ENCODE results near the gene GFOD1.
A peak's percentile ranks its signal among the peaks of the same experiment; 100 is the strongest.
"Not testable (repeated sequence)": the region's sequence is repeated elsewhere in the genome, so short reads cannot be mapped to it uniquely, and the experiment has no call there.

Gene GFOD1

DNA sequence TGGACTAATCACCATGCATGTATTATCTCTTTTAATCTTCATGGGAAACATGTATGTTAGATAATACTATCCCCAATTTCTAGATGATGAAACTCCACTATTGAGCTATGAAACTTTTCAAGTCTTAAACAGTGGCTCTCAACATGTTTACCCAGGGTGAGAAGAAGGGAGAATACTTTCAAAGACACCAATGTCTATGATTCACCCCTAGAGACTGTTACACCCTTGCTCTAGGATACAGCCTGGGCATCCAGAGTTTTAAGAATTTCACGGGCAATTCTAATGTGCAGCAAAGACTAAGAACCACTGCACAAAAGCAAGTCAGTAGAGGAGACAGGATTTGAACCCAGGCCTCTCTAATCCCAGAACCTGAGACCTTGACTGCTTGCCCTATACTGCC is 47.8 kb downstream of the GFOD1 start:
- no peak overlapping the region for H3K4me2 ChIP-seq
- no peak overlapping the region for H3K27ac ChIP-seq
- no peak overlapping the region for H3K9ac ChIP-seq
- H3K4me3 ChIP-seq: no peak overlapping the region
- H3K36me3 ChIP-seq: peaks cover 0 to 6% (median 0%) of the 10 kb centered on the region in 11 experiments; a peak in 3 of 22 replicates
- peaks cover 0 to 1% (median 0%) of the 10 kb centered on the region in 11 experiments; a peak in 2 of 22 replicates for H4K20me1 ChIP-seq
- TF ChIP-seq Cebpa-rat (IDR thresholded peaks at IDR 0.05): no peak
- peaks cover 2 to 13% (median 6%) of the 10 kb centered on the region in 11 experiments; a peak in 21 of 22 replicates for H3K9me3 ChIP-seq (replicated peaks in 1 of 11)
- no peaks in the 10 kb centered on the region for H3K27me3 ChIP-seq
- H3K4me1 ChIP-seq: peaks cover under 1 to 5% (median 2%) of the 10 kb centered on the region in 10 experiments; a peak in 17 of 20 replicates

DNA sequence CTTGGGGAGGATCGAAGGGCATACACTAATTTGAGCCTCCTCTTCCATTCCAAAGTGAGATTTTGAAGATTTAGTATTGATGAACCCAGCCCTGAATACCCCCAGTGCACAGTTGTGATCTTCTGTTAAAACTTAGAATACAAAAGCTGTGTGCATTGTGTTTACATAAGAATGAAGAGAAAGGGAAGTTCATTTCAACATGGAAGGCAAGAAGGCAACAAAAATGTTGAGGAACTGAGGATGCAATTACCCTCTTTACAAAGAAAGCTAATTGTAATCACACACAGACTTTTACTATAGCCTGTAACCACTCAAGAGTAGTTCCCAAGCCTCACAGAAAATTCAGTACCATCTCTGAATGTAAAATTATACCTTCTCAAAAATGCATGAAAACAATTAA is 49.3 kb downstream of the GFOD1 start:
- no peak overlapping the region for H3K9ac ChIP-seq
- no peak overlapping the region for H3K27ac ChIP-seq
- H3K4me2 ChIP-seq: no peak overlapping the region
- H4K20me1 ChIP-seq: no peaks in the 10 kb centered on the region; a peak in 2 of 22 replicates
- H3K4me3 ChIP-seq: no peak overlapping the region
- no peak for TF ChIP-seq Cebpa-rat (IDR thresholded peaks at IDR 0.05)
- peaks cover 0 to 4% (median 0%) of the 10 kb centered on the region in 11 experiments; a peak in 3 of 22 replicates for H3K36me3 ChIP-seq
- peaks cover 8 to 23% (median 13%) of the 10 kb centered on the region in 11 experiments; a peak in 21 of 22 replicates for H3K9me3 ChIP-seq (replicated peaks in 1 of 11)
- H3K27me3 ChIP-seq: no peaks in the 10 kb centered on the region
- peaks cover 0 to 3% (median 0%) of the 10 kb centered on the region in 10 experiments; a peak in 3 of 20 replicates for H3K4me1 ChIP-seq

DNA sequence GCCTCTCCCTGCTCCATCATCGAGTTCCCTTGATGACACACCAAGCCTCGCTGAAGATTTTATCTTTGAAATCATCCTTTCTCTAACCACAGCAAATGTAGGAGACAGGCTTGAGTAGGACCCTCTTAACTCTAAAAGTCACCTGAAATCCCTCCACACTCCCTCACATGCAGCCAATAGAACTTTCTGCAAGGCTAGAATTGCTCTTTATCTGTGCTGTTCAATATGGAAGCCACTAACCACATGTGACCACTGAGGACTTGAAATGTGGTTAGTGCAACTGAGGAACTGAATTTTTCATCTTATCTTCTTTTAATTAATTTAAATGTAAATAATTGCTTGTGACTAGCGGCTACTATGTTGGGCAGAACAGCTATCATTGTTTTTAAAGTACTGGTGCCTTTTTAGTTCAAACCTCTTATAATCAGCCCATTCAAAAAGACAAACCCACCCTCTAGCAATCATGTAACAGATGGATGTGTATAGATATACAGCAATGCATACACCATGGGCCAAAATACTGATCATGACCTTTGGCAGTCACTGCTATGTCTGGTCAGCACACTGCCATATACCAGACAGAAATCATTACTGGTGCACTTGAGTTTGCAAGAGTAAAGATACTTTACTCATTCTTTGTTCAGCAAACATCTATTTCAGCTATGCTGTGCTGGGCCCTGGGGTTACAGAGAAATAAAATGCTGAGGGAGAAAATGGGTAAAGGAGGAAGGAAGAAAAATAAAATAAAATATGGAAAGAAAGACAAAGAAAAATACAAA is 50.0 kb downstream of the GFOD1 start:
- Histone ChIP-seq H3K27ac (no peak overlapping the region), H4K20me1 (peaks cover 0 to 2% (median 0%) of the 10 kb centered on the region in 11 experiments; a peak in 4 of 22 replicates), H3K4me2 (no peak overlapping the region), H3K4me3 (no peak overlapping the region), H3K9ac (no peak overlapping the region), H3K4me1 (peaks cover 0 to 10% (median 0%) of the 10 kb centered on the region in 10 experiments; a peak in 6 of 20 replicates), H3K36me3 (no peaks in the 10 kb centered on the region; a peak in 2 of 22 replicates), H3K9me3 (replicated peaks in 1 of 11) (peaks cover 8 to 23% (median 13%) of the 10 kb centered on the region in 11 experiments; a peak in 21 of 22 replicates), H3K27me3 (no peaks in the 10 kb centered on the region)
- TF ChIP-seq Cebpa-rat (IDR thresholded peaks at IDR 0.05): no peak

DNA sequence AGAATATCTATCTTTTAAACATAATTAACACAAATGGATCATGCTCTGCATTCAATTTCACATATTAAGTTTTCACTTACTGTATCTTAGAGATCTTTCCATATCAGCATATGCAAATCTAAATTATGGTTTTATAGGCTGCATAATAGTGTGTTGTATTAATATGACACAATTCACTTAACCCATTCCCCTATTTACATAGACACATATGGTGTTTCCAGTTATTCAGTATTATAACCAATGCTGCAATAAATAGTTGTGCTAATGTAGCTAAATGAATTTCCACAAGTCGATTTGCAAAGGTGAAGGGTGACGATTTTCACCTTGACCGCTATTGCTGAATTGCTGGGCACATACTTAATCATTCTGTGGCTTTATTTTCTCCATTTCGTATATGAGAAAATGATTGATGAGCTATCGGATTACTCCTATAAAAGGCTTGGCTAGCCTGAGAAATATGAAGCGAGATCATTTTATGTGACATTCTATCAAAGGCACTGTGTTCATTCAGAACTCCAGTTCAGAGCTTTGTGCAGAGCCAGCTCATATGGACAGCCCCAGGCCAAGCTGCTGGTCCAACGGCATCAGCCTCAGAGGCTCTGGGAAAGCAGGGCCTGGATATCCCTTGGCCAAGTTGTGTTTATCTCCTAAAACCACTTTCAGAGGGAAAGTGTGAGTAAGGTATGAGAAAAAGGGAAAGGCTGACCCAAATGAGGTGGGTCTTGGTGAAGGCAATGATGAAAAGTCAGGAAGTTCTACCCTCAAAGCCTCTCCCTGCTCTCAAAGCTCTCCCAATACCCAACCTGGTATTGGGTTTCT is 50.8 kb downstream of the GFOD1 start:
- H3K36me3 ChIP-seq: no peaks in the 10 kb centered on the region; a peak in 2 of 22 replicates
- no peak overlapping the region for H3K9ac ChIP-seq
- H3K27ac ChIP-seq: no peak overlapping the region
- no peak for TF ChIP-seq Cebpa-rat (IDR thresholded peaks at IDR 0.05)
- peaks cover 0 to 12% (median 0%) of the 10 kb centered on the region in 10 experiments; a peak in 6 of 20 replicates for H3K4me1 ChIP-seq
- H3K9me3 ChIP-seq (replicated peaks in 1 of 11): peaks cover 8 to 23% (median 13%) of the 10 kb centered on the region in 11 experiments; a peak in 21 of 22 replicates
- H3K4me2 ChIP-seq: peak overlapping the region in 1 of 11 experiments; percentile 3; a peak in 1 of 22 replicates
- H3K27me3 ChIP-seq: no peaks in the 10 kb centered on the region
- H4K20me1 ChIP-seq: peaks cover 0 to 7% (median 0%) of the 10 kb centered on the region in 11 experiments; a peak in 4 of 22 replicates
- no peak overlapping the region for H3K4me3 ChIP-seq

DNA sequence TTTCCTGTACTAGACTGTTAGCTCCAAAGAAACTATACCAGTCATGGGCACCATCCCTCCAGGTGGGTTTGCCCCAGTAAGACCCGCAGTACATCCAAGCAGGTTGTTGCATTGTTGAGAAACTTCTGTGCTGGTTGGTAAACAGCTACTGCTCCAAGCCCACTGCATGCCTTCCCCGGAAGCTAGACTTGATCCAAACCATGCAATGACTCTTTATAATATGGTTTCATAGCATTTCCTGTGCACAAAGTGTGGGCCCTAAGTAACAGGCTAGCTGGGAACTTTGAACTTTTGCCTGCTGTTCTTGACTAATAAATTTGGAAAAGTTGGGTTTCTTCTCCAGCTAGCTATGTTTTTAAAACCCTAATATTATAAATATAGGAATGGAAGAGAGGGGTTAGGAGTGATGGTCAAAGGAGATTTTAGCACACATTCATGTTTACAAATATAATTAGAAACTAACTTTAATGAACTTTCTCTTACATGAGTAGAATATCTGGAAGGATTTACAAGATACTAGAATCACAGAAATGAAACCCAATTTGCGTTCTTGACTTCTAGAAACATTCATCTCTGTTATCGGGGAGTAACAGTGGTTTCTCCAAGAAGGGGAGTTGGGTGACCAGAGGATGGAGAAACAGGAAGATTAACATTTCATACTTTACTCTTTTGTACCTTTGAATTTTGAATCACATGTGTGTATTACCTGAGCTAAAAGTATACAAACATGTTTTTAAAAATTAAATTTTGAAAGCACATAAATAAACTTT is 51.7 kb downstream of the GFOD1 start:
- Histone ChIP-seq H3K27me3 (no peaks in the 10 kb centered on the region), H4K20me1 (peaks cover 0 to 9% (median 0%) of the 10 kb centered on the region in 11 experiments; a peak in 5 of 22 replicates), H3K4me1 (peaks cover 0 to 12% (median 0%) of the 10 kb centered on the region in 10 experiments; a peak in 7 of 20 replicates), H3K4me3 (no peak overlapping the region), H3K36me3 (no peaks in the 10 kb centered on the region; a peak in 2 of 22 replicates), H3K9me3 (replicated peaks in 1 of 11) (peaks cover 8 to 23% (median 13%) of the 10 kb centered on the region in 11 experiments; a peak in 21 of 22 replicates), H3K4me2 (peak overlapping the region in 1 of 11 experiments; percentile 3; a peak in 1 of 22 replicates), H3K9ac (no peak overlapping the region), H3K27ac (no peak overlapping the region)
- TF ChIP-seq Cebpa-rat (IDR thresholded peaks at IDR 0.05): no peak

DNA sequence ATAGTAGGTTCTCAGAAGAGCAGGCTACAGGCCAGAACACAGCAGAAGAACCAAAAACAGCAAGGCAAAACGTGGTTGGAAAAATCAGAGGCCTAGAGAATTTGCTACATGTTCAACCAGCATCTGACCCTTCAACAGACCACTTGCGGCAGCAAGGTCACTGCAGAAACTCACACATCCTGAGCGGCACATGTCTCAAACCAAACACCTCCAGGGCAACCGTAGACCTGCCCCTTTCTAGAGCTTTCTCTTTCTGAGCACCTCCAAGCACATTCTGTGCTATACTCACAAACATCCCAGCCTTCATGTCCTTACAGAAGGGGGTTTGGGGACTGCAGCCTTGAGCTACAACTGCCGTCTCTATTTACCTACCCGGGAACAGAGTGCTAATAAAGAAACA is 52.6 kb downstream of the GFOD1 start:
- Histone ChIP-seq H3K36me3 (no peaks in the 10 kb centered on the region; a peak in 2 of 22 replicates), H4K20me1 (peaks cover 0 to 17% (median 0%) of the 10 kb centered on the region in 11 experiments; a peak in 6 of 22 replicates), H3K4me2 (no peak overlapping the region), H3K27ac (no peak overlapping the region), H3K4me1 (peaks cover 0 to 19% (median 1%) of the 10 kb centered on the region in 10 experiments; a peak in 9 of 20 replicates), H3K9ac (no peak overlapping the region), H3K27me3 (no peaks in the 10 kb centered on the region), H3K4me3 (no peak overlapping the region), H3K9me3 (replicated peaks in 1 of 11) (peaks cover 8 to 23% (median 13%) of the 10 kb centered on the region in 11 experiments; a peak in 21 of 22 replicates)
- no peak for TF ChIP-seq Cebpa-rat (IDR thresholded peaks at IDR 0.05)

DNA sequence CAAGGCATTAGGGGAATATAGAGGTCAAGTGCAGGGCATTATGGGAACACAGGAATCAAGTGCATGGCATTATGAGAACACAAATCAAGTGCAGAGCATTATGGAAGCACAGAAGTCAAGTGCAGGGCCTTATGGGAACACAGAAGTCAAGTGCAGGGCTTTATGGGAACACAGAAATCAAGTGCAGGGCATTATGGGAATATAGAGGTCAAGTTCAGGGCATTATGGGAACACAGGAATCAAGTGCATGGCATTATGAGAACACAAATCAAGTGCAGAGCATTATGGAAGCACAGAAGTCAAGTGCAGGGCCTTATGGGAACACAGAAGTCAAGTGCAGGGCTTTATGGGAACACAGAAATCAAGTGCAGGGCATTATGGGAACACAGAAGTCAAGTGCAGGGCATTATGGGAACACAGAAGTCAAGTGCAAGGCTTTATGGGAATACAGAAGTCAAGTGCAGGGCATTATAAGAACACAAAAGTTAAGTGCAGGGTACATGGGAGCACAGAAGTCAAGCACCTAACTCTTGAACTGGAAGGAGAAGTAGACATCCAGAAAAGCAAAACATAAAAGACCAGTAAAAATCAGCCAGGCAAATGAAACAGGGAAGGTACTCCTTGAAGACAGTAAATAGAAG is 53.1 kb downstream of the GFOD1 start:
- H3K36me3 ChIP-seq, H3K9ac ChIP-seq, H3K4me3 ChIP-seq, H3K27ac ChIP-seq, H3K27me3 ChIP-seq, H3K4me2 ChIP-seq: not testable (repeated sequence)
- H3K4me1 ChIP-seq: peaks cover 1 to 24% (median 6%) of the 10 kb centered on the region in 10 experiments; a peak in 18 of 20 replicates
- peaks cover 8 to 23% (median 13%) of the 10 kb centered on the region in 11 experiments; a peak in 21 of 22 replicates for H3K9me3 ChIP-seq (replicated peaks in 1 of 11)
- peaks cover 0 to 21% (median 2%) of the 10 kb centered on the region in 11 experiments; a peak in 8 of 22 replicates for H4K20me1 ChIP-seq
